ENCODE data around the gene HELT.

The HELT gene

GRCh38 chr4:185004562-185005218 is 13.6 kb upstream of the HELT start:
- no peak for DNase-seq

GRCh38 chr4:185005219-185005819 is 13.0 kb upstream of the HELT start:
- DNase-seq, result peak; percentile 65

GRCh38 chr4:185011408-185011807 is 6.9 kb upstream of the HELT start:
- DNase-seq, result no peak

- DNase-seq, result no peak
These were observed 4.7 kb upstream of the HELT start for GRCh38 chr4:185013417-185014125.

- no peak for DNase-seq
These were observed 3.2 kb upstream of the HELT start for GRCh38 chr4:185015108-185015507.

- no peak for DNase-seq
These were observed 2.0 kb upstream of the HELT start for GRCh38 chr4:185016101-185016940.

GRCh38 chr4:185016946-185017758 is 1.1 kb upstream of the HELT start:
- no peak for DNase-seq

GRCh38 chr4:185018834-185019455 is 655 bp downstream of the HELT start:
- DNase-seq, result no peak

- no peak for DNase-seq
These were observed 1.4 kb downstream of the HELT start for GRCh38 chr4:185019456-185020292.

- DNase-seq, result no peak
These were observed 2.1 kb downstream of the HELT start for GRCh38 chr4:185020293-185020808.

GRCh38 chr4:185020863-185021761 is 2.8 kb downstream of the HELT start:
- DNase-seq, result no peak

GRCh38 chr4:185023471-185023870 is 5.2 kb downstream of the HELT start:
- no peak for DNase-seq

GRCh38 chr4:185028625-185029024 is 10.3 kb downstream of the HELT start:
- no peak for DNase-seq

- DNase-seq, result no peak
These were observed 13.3 kb downstream of the HELT start for GRCh38 chr4:185031611-185032010.

- DNase-seq, result no peak
These were observed 14.8 kb downstream of the HELT start for GRCh38 chr4:185033072-185033471.

- DNase-seq, result no peak
These were observed 15.7 kb downstream of the HELT start for GRCh38 chr4:185033950-185034349.

- DNase-seq, result no peak
These were observed 17.0 kb downstream of the HELT start for GRCh38 chr4:185035284-185035683.

GRCh38 chr4:185036019-185036418 is 17.7 kb downstream of the HELT start:
- no peak for DNase-seq

GRCh38 chr4:185036842-185037241 is 18.6 kb downstream of the HELT start:
- DNase-seq, result no peak
